ENCODE results near the gene SDF4. TPM values are rescaled to one million over a fixed set of nuclear protein-coding genes. Genes with fewer than 3 reads are reported as not detected.
A peak's percentile ranks its signal among the peaks of the same experiment; 100 is the strongest.

The SDF4 gene
- total RNA-seq, 1 donor from 2014 or later, result 28.2 TPM

DNA sequence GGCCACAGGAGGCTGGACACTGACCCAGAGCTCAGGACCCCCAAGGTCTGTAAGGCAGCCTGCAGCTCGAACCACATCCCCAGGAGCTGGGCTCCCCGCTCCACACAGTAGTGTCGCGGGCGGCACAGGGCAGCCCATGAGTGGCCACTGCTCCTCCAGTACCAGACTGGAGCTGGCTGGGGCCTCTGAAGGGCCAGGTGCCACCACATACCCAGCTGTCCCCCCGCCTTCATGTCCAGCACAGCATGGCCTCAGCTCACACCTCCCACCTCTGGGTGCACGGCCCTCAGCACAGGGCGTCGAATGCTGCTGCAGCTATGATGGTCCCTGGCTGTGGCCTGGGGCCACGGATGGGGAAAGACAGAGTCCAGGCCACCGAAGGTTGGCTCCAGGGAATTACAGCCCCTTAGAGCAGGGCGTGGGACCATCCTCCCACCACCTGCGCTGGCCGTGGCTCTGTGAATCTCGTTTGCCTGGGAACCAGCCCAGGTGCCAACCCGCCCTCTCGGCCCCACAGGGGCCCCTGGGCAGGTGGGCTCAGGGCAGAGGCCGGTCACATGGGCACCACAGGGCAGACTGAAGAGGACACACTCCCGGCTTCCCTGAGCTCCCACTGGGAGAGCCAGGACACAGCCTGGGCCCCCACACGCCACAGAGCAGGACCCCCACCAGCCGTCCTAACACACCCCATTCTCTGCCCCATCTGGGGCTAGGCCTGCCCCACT is 15.8 kb downstream of the SDF4 start:
- H3K9ac ChIP-seq (ENCODE audit: low read depth in 1 of 3, low read length in 3 of 3), result no peak overlapping the region
- peaks cover 30 to 37% (median 35%) of the 10 kb centered on the region in 3 donors for H3K36me3 ChIP-seq (ENCODE audit: control insufficient read depth in 3 of 3, insufficient read depth in 3 of 3, low read length in 3 of 3)
- peaks cover 7 to 14% (median 13%) of the 10 kb centered on the region in 3 donors for H3K4me1 ChIP-seq (ENCODE audit: control insufficient read depth in 3 of 3, insufficient read depth in 3 of 3, low read length in 3 of 3)
- no peaks in the 10 kb centered on the region for H3K27me3 ChIP-seq (ENCODE audit: control insufficient read depth in 3 of 3, insufficient read depth in 3 of 3, low read length in 3 of 3)
- no peaks in the 10 kb centered on the region for H3K9me3 ChIP-seq (ENCODE audit: control insufficient read depth in 3 of 3, low read length in 3 of 3)
- peak overlapping the region; percentile 30 for H3K27ac ChIP-seq (ENCODE audit: low read depth, low read length)
- no peak overlapping the region for H3K4me3 ChIP-seq (ENCODE audit: low read length in 3 of 3)

DNA sequence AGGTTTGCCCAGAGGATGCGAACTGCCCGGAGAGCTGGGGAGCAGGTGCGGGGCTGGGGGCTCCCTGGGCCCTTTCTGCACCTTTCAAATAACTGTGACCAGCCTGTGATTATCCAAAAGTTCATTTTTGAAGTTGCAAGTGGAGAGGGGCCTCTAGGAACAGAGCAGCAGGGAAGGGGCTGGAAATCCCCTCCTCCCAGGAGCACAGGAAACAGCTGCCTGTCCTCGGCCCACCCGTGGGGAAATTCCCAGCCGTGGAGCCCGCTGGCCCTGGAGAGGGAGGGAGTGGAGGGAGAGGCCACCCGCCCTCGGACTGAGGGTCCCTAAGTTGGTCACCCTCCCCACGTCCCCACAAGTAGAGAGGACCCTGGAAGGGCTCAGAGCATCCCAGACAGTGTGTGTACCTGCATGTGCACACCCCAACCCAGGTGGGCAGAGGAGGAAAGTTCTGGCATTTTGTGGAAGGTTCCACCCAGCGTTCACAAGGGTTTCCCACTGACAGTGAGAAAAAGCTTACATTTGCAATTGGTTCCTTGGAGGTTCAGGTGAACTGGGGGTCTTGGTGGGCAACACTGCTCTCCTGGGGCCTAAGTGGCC is 16.6 kb downstream of the SDF4 start:
- H3K27ac ChIP-seq (ENCODE audit: low read depth, low read length), result no peak overlapping the region
- no peak overlapping the region for H3K4me3 ChIP-seq (ENCODE audit: low read length in 3 of 3)
- peak overlapping the region in 1 of 3 donors; percentile 25 for H3K9ac ChIP-seq (ENCODE audit: low read depth in 1 of 3, low read length in 3 of 3)
- H3K27me3 ChIP-seq (ENCODE audit: control insufficient read depth in 3 of 3, insufficient read depth in 3 of 3, low read length in 3 of 3), result no peaks in the 10 kb centered on the region
- H3K36me3 ChIP-seq (ENCODE audit: control insufficient read depth in 3 of 3, insufficient read depth in 3 of 3, low read length in 3 of 3), result peaks cover 22 to 34% (median 26%) of the 10 kb centered on the region in 3 donors
- no peaks in the 10 kb centered on the region for H3K9me3 ChIP-seq (ENCODE audit: control insufficient read depth in 3 of 3, low read length in 3 of 3)
- H3K4me1 ChIP-seq (ENCODE audit: control insufficient read depth in 3 of 3, insufficient read depth in 3 of 3, low read length in 3 of 3), result peaks cover 7 to 14% (median 13%) of the 10 kb centered on the region in 3 donors

DNA sequence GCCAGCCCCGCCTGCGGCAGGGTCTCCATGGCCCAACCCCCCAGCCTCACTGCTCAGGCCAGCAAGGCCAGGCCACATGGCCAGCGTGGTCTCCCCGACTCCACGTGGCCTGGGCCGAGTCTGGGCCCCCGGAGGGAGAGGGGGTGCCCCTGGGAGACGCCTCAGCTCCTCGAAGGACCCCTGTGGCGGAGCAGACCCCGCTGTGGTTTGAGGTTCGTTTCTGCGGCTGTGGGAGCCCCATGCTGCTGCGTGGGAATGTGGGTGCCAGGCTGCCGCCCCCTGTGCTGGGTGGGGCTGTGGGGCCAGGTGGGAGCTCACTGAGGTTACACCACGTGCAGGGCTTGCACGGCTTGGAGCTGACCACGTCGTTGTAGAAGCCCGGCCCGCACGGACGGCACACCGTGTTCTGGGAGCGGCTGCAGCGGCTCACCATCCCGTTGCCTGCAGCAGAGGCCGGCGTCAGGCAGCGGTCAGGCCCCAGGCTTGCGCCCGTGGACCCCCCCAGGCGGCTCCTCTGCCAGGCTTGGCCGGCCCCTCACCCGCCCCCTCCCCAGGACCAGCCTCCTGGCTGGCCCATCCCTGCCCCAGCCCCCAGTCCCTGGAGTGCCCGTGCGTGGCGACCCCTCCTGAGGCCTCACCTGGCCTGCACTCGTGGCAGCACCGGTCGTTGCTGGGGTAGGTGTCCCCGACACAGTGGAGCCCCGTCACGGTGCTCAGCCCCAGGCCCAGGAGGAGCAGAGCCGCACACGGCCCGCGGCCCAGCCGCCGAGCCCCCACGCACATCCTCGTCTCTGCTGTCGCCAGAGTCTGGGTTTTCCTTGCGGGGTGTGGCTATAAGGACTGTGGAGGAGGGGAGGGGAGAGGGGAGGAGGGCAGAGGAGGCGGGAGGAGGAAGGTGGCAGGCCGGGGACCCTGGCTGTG is 18.2 kb downstream of the SDF4 start, which contains the start of gene TNFRSF4:
TSS of gene TNFRSF4 (minus strand) at position 809 of the 921 bp plus-strand sequence. CDS start at position 783, 26 bp downstream.
- Histone ChIP-seq H3K27me3 (ENCODE audit: control insufficient read depth in 3 of 3, insufficient read depth in 3 of 3, low read length in 3 of 3) (no peaks in the 10 kb centered on the region), H3K27ac (ENCODE audit: low read depth, low read length) (no peak within 1 kb of the TSS), H3K4me1 (ENCODE audit: control insufficient read depth in 3 of 3, insufficient read depth in 3 of 3, low read length in 3 of 3) (peaks cover 7 to 15% (median 13%) of the 10 kb centered on the region in 3 donors), H3K36me3 (ENCODE audit: control insufficient read depth in 3 of 3, insufficient read depth in 3 of 3, low read length in 3 of 3) (peaks cover 15 to 24% (median 16%) of the 10 kb centered on the region in 3 donors), H3K4me3 (ENCODE audit: low read length in 3 of 3) (no peak within 1 kb of the TSS), H3K9ac (ENCODE audit: low read depth in 1 of 3, low read length in 3 of 3) (no peak within 1 kb of the TSS), H3K9me3 (ENCODE audit: control insufficient read depth in 3 of 3, low read length in 3 of 3) (no peaks in the 10 kb centered on the region)

DNA sequence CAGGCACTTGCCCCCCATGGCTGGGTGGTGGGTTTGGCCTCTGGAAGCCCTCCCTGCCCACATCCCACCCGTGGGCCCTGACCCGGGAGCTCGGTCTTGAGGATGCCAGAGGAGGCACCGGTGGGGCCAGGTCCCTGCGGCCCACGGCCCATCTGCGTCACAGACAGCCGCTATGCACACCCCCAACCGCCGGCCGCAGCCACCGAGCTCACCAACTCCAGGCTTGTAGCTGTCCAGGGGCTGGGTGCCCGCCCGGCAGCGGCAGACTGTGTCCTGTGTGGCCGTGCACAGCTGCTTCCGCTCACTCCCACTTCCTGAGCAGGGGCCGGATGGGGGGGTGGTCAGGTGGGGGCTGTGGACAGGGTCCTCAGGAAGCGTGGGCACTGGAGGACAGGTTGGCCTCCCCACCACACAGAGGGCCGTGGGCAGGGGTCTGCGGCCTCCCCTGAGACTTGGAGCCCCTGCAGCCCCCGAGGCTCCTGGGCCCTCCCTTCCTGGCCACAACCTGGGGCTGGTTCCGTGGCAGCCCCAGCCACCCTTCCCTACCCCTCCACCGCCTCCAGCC is 18.9 kb downstream of the SDF4 start:
- Histone ChIP-seq H3K4me1 (ENCODE audit: control insufficient read depth in 3 of 3, insufficient read depth in 3 of 3, low read length in 3 of 3) (peaks cover 11 to 20% (median 17%) of the 10 kb centered on the region in 3 donors), H3K9ac (ENCODE audit: low read depth in 1 of 3, low read length in 3 of 3) (peak overlapping the region in 1 of 3 donors; percentile 45), H3K36me3 (ENCODE audit: control insufficient read depth in 3 of 3, insufficient read depth in 3 of 3, low read length in 3 of 3) (peaks cover 8 to 17% (median 8%) of the 10 kb centered on the region in 3 donors), H3K27me3 (ENCODE audit: control insufficient read depth in 3 of 3, insufficient read depth in 3 of 3, low read length in 3 of 3) (peaks cover 4 to 5% (median 4%) of the 10 kb centered on the region in 3 donors), H3K9me3 (ENCODE audit: control insufficient read depth in 3 of 3, low read length in 3 of 3) (no peaks in the 10 kb centered on the region), H3K27ac (ENCODE audit: low read depth, low read length) (no peak overlapping the region), H3K4me3 (ENCODE audit: low read length in 3 of 3) (peak overlapping the region in 1 of 3 donors; percentile 32)

DNA sequence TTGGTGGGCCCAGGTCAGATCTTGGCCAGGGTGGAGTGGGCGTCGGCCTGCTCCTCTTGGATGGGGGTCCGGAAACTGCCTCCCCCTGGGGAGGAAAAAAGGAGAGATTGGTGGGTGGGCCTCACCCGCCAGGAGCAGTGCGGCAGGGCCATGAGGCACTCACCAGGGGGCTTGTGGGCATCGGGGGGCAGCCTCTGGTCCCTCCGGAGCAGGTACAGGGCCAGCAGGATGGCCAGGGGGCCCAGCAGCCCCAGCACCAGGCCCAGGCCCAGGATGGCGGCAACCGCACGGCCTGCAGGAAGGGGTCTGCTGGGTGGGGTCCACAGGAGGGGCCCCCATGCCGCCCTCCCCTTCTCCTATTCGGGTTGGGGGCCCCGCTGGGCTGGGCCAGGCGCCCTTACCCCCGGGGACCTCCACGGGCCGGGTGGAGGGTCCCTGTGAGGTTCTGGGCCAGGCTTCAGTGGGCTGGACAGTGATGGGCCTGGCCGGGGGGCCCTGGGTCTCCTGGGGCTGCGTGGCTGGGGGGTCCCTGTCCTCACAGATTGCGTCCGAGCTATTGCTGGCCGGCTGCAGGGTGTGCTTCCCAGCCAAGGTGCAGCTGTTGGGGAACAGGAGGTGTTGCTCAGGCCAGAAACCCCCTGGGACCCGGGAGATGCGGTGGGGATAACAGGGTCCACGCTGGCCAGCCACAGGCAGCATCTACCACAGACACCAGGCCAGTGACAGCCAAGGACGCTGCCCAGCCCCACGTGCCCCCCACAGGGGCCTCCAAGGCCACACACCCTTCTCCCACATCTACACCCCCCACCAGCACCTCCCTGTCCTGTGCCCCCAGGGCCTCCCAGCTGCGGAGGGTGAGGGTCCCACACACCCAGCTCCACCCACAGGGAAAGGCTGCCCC is 20.0 kb downstream of the SDF4 start:
- peaks cover 13 to 15% (median 15%) of the 10 kb centered on the region in 3 donors for H3K27me3 ChIP-seq (ENCODE audit: control insufficient read depth in 3 of 3, insufficient read depth in 3 of 3, low read length in 3 of 3)
- peaks cover 11 to 21% (median 16%) of the 10 kb centered on the region in 3 donors for H3K4me1 ChIP-seq (ENCODE audit: control insufficient read depth in 3 of 3, insufficient read depth in 3 of 3, low read length in 3 of 3)
- H3K27ac ChIP-seq (ENCODE audit: low read depth, low read length), result no peak overlapping the region
- no peak overlapping the region for H3K4me3 ChIP-seq (ENCODE audit: low read length in 3 of 3)
- peaks cover 3 to 10% (median 8%) of the 10 kb centered on the region in 3 donors for H3K36me3 ChIP-seq (ENCODE audit: control insufficient read depth in 3 of 3, insufficient read depth in 3 of 3, low read length in 3 of 3)
- H3K9me3 ChIP-seq (ENCODE audit: control insufficient read depth in 3 of 3, low read length in 3 of 3), result no peaks in the 10 kb centered on the region
- no peak overlapping the region for H3K9ac ChIP-seq (ENCODE audit: low read depth in 1 of 3, low read length in 3 of 3)

GRCh38 chr1:1210726-1211540 is 20.9 kb downstream of the SDF4 start:
- Histone ChIP-seq H3K9me3 (ENCODE audit: control insufficient read depth in 3 of 3, low read length in 3 of 3) (no peaks in the 10 kb centered on the region), H3K4me3 (ENCODE audit: low read length in 3 of 3) (no peak overlapping the region), H3K36me3 (ENCODE audit: control insufficient read depth in 3 of 3, insufficient read depth in 3 of 3, low read length in 3 of 3) (peaks cover 0 to 6% (median 4%) of the 10 kb centered on the region in 3 donors), H3K9ac (ENCODE audit: low read depth in 1 of 3, low read length in 3 of 3) (no peak overlapping the region), H3K27ac (ENCODE audit: low read depth, low read length) (no peak overlapping the region), H3K27me3 (ENCODE audit: control insufficient read depth in 3 of 3, insufficient read depth in 3 of 3, low read length in 3 of 3) (peaks cover 20 to 24% (median 22%) of the 10 kb centered on the region in 3 donors), H3K4me1 (ENCODE audit: control insufficient read depth in 3 of 3, insufficient read depth in 3 of 3, low read length in 3 of 3) (peaks cover 11 to 26% (median 19%) of the 10 kb centered on the region in 3 donors)

DNA sequence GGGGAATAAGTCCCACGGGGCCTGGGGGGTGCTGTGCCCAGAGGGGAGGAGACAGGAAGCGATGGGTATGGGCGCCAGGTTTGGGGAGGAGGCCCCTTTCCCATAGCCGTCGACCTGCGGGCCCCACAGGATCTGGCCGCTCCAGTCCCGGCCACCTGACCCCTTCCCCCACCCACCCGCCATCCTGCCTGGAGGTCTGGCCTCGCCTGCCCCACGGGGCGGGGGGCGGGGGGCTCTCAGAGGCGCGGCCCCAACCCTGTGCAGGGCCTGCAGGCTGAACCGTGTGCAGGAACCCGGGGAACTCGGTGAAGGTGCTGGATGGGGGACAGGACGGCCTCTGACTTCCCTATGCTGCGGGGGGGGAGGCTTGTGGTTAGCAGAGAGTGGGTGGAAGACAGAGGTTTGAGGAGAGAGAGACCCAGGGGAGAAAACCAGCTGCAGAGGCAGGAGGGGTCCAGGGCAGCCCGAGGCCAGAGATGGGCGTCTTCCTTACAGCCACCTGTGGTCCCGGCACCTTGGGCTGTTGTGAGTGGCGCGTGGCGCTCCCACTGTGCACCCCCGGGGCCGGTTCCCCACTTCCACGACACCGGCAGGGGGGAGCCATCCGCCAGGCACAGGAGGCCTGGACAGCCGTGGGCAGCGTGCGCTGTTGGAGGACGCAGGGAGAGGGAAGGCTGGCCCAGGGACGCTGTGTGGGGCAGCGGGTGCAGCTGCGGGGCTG is 22.9 kb downstream of the SDF4 start:
- H3K27ac ChIP-seq (ENCODE audit: low read depth, low read length), result no peak overlapping the region
- H3K9me3 ChIP-seq (ENCODE audit: control insufficient read depth in 3 of 3, low read length in 3 of 3), result no peaks in the 10 kb centered on the region
- H3K9ac ChIP-seq (ENCODE audit: low read depth in 1 of 3, low read length in 3 of 3), result peak overlapping the region in 1 of 3 donors; percentile 45
- H3K36me3 ChIP-seq (ENCODE audit: control insufficient read depth in 3 of 3, insufficient read depth in 3 of 3, low read length in 3 of 3), result no peaks in the 10 kb centered on the region
- H3K27me3 ChIP-seq (ENCODE audit: control insufficient read depth in 3 of 3, insufficient read depth in 3 of 3, low read length in 3 of 3), result peaks cover 25 to 41% (median 29%) of the 10 kb centered on the region in 3 donors
- no peak overlapping the region for H3K4me3 ChIP-seq (ENCODE audit: low read length in 3 of 3)
- peaks cover 4 to 20% (median 18%) of the 10 kb centered on the region in 3 donors for H3K4me1 ChIP-seq (ENCODE audit: control insufficient read depth in 3 of 3, insufficient read depth in 3 of 3, low read length in 3 of 3)

DNA sequence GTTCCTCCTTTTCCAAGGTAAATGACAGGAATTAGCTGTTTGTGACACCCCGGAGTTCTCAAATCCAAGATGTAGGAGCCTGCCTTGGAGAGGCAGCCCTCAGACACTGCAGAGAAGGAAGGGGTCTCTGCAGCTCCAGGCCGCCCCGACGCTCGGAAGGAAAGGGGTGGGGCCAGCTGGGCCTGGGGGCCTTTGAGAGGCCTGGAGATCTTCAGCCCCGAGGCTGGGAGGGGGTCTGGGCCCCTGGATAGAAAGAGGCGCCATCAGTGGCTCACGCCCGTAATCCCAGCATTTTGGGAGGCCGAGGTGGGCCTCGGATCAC is 24.3 kb downstream of the SDF4 start:
- H3K27me3 ChIP-seq (ENCODE audit: control insufficient read depth in 3 of 3, insufficient read depth in 3 of 3, low read length in 3 of 3), result peaks cover 29 to 42% (median 33%) of the 10 kb centered on the region in 3 donors
- no peaks in the 10 kb centered on the region for H3K36me3 ChIP-seq (ENCODE audit: control insufficient read depth in 3 of 3, insufficient read depth in 3 of 3, low read length in 3 of 3)
- no peak overlapping the region for H3K9ac ChIP-seq (ENCODE audit: low read depth in 1 of 3, low read length in 3 of 3)
- H3K27ac ChIP-seq (ENCODE audit: low read depth, low read length), result no peak overlapping the region
- H3K4me1 ChIP-seq (ENCODE audit: control insufficient read depth in 3 of 3, insufficient read depth in 3 of 3, low read length in 3 of 3), result peaks cover 4 to 18% (median 16%) of the 10 kb centered on the region in 3 donors
- no peaks in the 10 kb centered on the region for H3K9me3 ChIP-seq (ENCODE audit: control insufficient read depth in 3 of 3, low read length in 3 of 3)
- H3K4me3 ChIP-seq (ENCODE audit: low read length in 3 of 3), result no peak overlapping the region
